Calu3 (cell line): Measurements from ENCODE around the gene RANBP2. TPM values are rescaled to one million over a fixed set of nuclear protein-coding genes. Genes with fewer than 3 reads are reported as not detected.

Experiments
- BruUV-seq: library from RNA; stranded (reverse); fragments of 400-500 nt; replicated peaks from 2 replicates; lab custom pipeline; 2021; lab: Mats Ljungman, UMichigan
- CTCF ChIA-PET: fragments of 300-600 bp; sonication (Branson Sonifier 250); formaldehyde crosslinking; loops from one replicate; lab custom pipeline; 2022; ENCODE audit warnings: antibody characterized with exemption; lab: Charles Lee
- DNase-seq: peaks from one replicate; pipeline ENCODE4 v3.0.0; 2022
- H3K27ac Mint-ChIP-seq: one replicate; pipeline ENCODE4 v1.8.0; 2022; ENCODE audit warnings: mixed read lengths; ENCODE audit not compliant: unreplicated experiment
- H3K27me3 Mint-ChIP-seq: one replicate; pipeline ENCODE4 v1.8.0; 2022; ENCODE audit warnings: mixed read lengths; ENCODE audit not compliant: unreplicated experiment
- H3K36me3 Mint-ChIP-seq: one replicate; pipeline ENCODE4 v1.8.0; 2022; ENCODE audit warnings: mild to moderate bottlenecking, moderate library complexity, mixed read lengths; ENCODE audit not compliant: insufficient read depth, unreplicated experiment
- H3K4me1 Mint-ChIP-seq: one replicate; pipeline ENCODE4 v1.8.0; 2022; ENCODE audit warnings: mild to moderate bottlenecking, low read depth, mixed read lengths; ENCODE audit not compliant: unreplicated experiment
- H3K4me3 Mint-ChIP-seq: one replicate; pipeline ENCODE4 v1.8.0; 2022; ENCODE audit warnings: mild to moderate bottlenecking, low read depth, moderate library complexity, mixed read lengths; ENCODE audit not compliant: unreplicated experiment
- H3K9me3 Mint-ChIP-seq: one replicate; pipeline ENCODE4 v1.8.0; 2022; ENCODE audit warnings: low read depth, mixed read lengths; ENCODE audit not compliant: unreplicated experiment
- intact Hi-C: fragments of 100-400 bp; cut with micrococcal nuclease; formaldehyde crosslinking; loops from one replicate; pipeline ENCODE4 v1.10.0; 2022; ENCODE audit not compliant: unreplicated experiment
- total RNA-seq: library from RNA; stranded (reverse); gene quantifications from 2 replicates; pipeline ENCODE4 v1.2.3, GENCODE V29; 2022
- TF ChIP-seq, protein P1 (sequence below): fragments of 200-600 bp; IDR thresholded peaks from one replicate; pipeline ENCODE4 v1.8.0; 2022; ENCODE audit warnings: antibody characterized with exemption; ENCODE audit not compliant: unreplicated experiment

Gene RANBP2
- total RNA-seq, 1 experiment from 2014 or later: 64.9 TPM

DNA sequence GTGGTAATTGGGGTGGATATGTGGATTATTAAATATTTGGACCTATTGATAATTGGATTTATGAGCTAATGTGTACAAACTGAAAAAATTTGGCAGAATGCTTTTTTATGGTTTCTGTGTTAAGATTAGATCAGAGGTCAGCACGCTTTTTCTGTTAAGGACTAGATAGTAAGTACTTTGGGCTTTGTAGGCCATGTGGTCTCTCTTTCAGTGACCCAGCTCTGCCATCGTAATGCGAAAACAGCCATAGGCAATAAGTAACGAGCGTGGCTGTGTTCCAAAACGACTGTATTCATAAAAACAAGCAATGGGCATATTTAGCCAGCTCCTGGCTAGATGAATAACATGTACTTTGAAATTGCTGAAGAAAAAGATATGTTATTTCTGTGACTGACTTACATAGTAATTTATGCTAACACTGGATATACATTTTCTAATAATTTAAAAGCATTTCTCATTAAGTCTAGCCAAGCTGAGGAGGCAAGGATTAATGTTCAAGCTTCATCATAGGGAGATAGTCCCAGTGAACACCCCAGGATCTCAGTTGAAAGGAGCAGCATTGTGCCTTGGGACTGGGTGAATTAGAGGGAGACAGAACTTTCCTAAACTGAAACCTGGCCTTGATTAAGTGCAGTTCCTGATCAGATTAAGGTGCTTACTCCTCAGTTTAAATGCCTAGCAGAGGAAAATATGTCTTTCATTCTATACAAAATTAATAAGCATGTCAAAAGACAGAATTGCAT, 87.3 kb downstream of the RANBP2 start:
- Mint-ChIP-seq H3K4me3 (no peak overlapping the region), H3K36me3 (peaks cover 6% of the 10 kb centered on the region), H3K27ac (no peak overlapping the region), H3K4me1 (no peaks in the 10 kb centered on the region), H3K27me3 (no peaks in the 10 kb centered on the region), H3K9me3 (peaks cover 3% of the 10 kb centered on the region)
- BruUV-seq: no TSS peak
- CTCF ChIA-PET: no interaction called here
- no peak for DNase-seq
- intact Hi-C loops: no loop called here
- TF ChIP-seq, protein P1, sequence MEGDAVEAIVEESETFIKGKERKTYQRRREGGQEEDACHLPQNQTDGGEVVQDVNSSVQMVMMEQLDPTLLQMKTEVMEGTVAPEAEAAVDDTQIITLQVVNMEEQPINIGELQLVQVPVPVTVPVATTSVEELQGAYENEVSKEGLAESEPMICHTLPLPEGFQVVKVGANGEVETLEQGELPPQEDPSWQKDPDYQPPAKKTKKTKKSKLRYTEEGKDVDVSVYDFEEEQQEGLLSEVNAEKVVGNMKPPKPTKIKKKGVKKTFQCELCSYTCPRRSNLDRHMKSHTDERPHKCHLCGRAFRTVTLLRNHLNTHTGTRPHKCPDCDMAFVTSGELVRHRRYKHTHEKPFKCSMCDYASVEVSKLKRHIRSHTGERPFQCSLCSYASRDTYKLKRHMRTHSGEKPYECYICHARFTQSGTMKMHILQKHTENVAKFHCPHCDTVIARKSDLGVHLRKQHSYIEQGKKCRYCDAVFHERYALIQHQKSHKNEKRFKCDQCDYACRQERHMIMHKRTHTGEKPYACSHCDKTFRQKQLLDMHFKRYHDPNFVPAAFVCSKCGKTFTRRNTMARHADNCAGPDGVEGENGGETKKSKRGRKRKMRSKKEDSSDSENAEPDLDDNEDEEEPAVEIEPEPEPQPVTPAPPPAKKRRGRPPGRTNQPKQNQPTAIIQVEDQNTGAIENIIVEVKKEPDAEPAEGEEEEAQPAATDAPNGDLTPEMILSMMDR: no peak

- peaks cover 3% of the 10 kb centered on the region for H3K9me3 Mint-ChIP-seq
- H3K36me3 Mint-ChIP-seq: peaks cover 6% of the 10 kb centered on the region
- CTCF ChIA-PET: no interaction called here
- intact Hi-C loops: no loop called here
- no peaks in the 10 kb centered on the region for H3K4me1 Mint-ChIP-seq
- no peak overlapping the region for H3K27ac Mint-ChIP-seq
- H3K4me3 Mint-ChIP-seq: no peak overlapping the region
- no TSS peak for BruUV-seq
- no peaks in the 10 kb centered on the region for H3K27me3 Mint-ChIP-seq
- DNase-seq: no peak
- TF ChIP-seq, protein P1: no peak
These were observed 90.7 kb downstream of the RANBP2 start for GRCh38 chr2:108809936-108810335.

- Mint-ChIP-seq H3K27me3 (no peaks in the 10 kb centered on the region), H3K4me1 (no peaks in the 10 kb centered on the region), H3K27ac (no peak overlapping the region), H3K4me3 (no peak overlapping the region), H3K9me3 (peaks cover 3% of the 10 kb centered on the region), H3K36me3 (peaks cover 6% of the 10 kb centered on the region)
- TF ChIP-seq, protein P1: no peak
- CTCF ChIA-PET: no interaction called here
- DNase-seq: no peak
- intact Hi-C loops: no loop called here
- BruUV-seq: no TSS peak
These were observed 92.0 kb downstream of the RANBP2 start for GRCh38 chr2:108810993-108811957.

- BruUV-seq: no TSS peak
- H3K27ac Mint-ChIP-seq: no peak overlapping the region
- H3K36me3 Mint-ChIP-seq: peaks cover 6% of the 10 kb centered on the region
- no peaks in the 10 kb centered on the region for H3K27me3 Mint-ChIP-seq
- CTCF ChIA-PET: no interaction called here
- intact Hi-C loops: no loop called here
- H3K4me1 Mint-ChIP-seq: no peaks in the 10 kb centered on the region
- peaks cover 3% of the 10 kb centered on the region for H3K9me3 Mint-ChIP-seq
- H3K4me3 Mint-ChIP-seq: no peak overlapping the region
- no peak for DNase-seq
- TF ChIP-seq, protein P1: no peak
These were observed 94.5 kb downstream of the RANBP2 start for GRCh38 chr2:108813732-108814131.
